ENCODE results near the gene RB1.

- TF ChIP-seq, protein P1, sequence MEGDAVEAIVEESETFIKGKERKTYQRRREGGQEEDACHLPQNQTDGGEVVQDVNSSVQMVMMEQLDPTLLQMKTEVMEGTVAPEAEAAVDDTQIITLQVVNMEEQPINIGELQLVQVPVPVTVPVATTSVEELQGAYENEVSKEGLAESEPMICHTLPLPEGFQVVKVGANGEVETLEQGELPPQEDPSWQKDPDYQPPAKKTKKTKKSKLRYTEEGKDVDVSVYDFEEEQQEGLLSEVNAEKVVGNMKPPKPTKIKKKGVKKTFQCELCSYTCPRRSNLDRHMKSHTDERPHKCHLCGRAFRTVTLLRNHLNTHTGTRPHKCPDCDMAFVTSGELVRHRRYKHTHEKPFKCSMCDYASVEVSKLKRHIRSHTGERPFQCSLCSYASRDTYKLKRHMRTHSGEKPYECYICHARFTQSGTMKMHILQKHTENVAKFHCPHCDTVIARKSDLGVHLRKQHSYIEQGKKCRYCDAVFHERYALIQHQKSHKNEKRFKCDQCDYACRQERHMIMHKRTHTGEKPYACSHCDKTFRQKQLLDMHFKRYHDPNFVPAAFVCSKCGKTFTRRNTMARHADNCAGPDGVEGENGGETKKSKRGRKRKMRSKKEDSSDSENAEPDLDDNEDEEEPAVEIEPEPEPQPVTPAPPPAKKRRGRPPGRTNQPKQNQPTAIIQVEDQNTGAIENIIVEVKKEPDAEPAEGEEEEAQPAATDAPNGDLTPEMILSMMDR (IDR thresholded peaks at IDR 0.05), result no peak
- no peak for TF ChIP-seq POLR2A (IDR thresholded peaks at IDR 0.05)
These were observed 190.3 kb downstream of the RB1 start for GRCh38 chr13:48493851-48494250.
